H9 (cell line): ENCODE data around the gene EDEM1. TPM values are rescaled to one million over a fixed set of nuclear protein-coding genes. Genes with fewer than 3 reads are reported as not detected.

Source experiments
- DNase-seq: peaks from one replicate; pipeline ENCODE4 v3.0.0-alpha.2; 2017
- H2AFZ ChIP-seq: one replicate; pipeline ENCODE4 v1.6.1; 2013; ENCODE audit warnings: mild to moderate bottlenecking, low read length, control low read depth, moderate library complexity
- H2AK5ac ChIP-seq: 2 replicates; pipeline ENCODE4 v1.6.1; 2013; ENCODE audit warnings: low read length, control low read depth, mixed read lengths; ENCODE audit not compliant: insufficient read length
- H2BK120ac ChIP-seq: one replicate; pipeline ENCODE4 v1.6.1; 2013; ENCODE audit warnings: low read depth, mild to moderate bottlenecking, low read length, control low read depth, inconsistent platforms; ENCODE audit not compliant: poor library complexity, severe bottlenecking
- H2BK12ac ChIP-seq: 2 replicates; pipeline ENCODE4 v1.6.1; 2013; ENCODE audit warnings: low read length, control low read depth, mixed read lengths, low read depth; ENCODE audit not compliant: insufficient read length
- H2BK15ac ChIP-seq: 2 replicates; pipeline ENCODE4 v1.6.1; 2013; ENCODE audit warnings: low read depth, low read length, control low read depth
- H2BK20ac ChIP-seq: one replicate; pipeline ENCODE4 v1.6.1; 2013; ENCODE audit warnings: low read depth, mild to moderate bottlenecking, low read length, control low read depth, inconsistent platforms; ENCODE audit not compliant: poor library complexity, severe bottlenecking
- H2BK5ac ChIP-seq: 2 replicates; pipeline ENCODE4 v1.6.1; 2013; ENCODE audit warnings: low read length, control low read depth, mixed read lengths; ENCODE audit not compliant: insufficient read length
- H3K14ac ChIP-seq: 2 replicates; pipeline ENCODE4 v1.6.1; 2013; ENCODE audit warnings: low read length, control low read depth; ENCODE audit not compliant: insufficient read depth
- H3K18ac ChIP-seq: 2 replicates; pipeline ENCODE4 v1.6.1; 2013; ENCODE audit warnings: low read depth, mild to moderate bottlenecking, mixed read lengths, low read length, control low read depth; ENCODE audit not compliant: insufficient read length
- H3K23ac ChIP-seq: 2 replicates; pipeline ENCODE4 v1.6.1; 2013; ENCODE audit warnings: low read length, control low read depth, mixed read lengths, low read depth; ENCODE audit not compliant: insufficient read length
- H3K23me2 ChIP-seq: 2 replicates; pipeline ENCODE4 v1.6.1; 2013; ENCODE audit warnings: low read depth, mild to moderate bottlenecking, mixed read lengths, low read length, control low read depth; ENCODE audit not compliant: insufficient read length, poor library complexity, severe bottlenecking
- H3K27ac ChIP-seq: 2 replicates; pipeline ENCODE4 v1.5.1; 2013; ENCODE audit warnings: low read length, control low read depth, mixed read lengths, low read depth; ENCODE audit not compliant: insufficient read length
- H3K27me3 ChIP-seq: 2 replicates; pipeline ENCODE4 v1.6.1; 2013; ENCODE audit warnings: low read length, control low read depth, inconsistent platforms; ENCODE audit not compliant: insufficient read depth
- H3K4ac ChIP-seq: 2 replicates; pipeline ENCODE4 v1.6.1; 2013; ENCODE audit warnings: low read depth, mild to moderate bottlenecking, control low read depth, inconsistent platforms, low read length, moderate library complexity
- H3K4me1 ChIP-seq: 2 replicates; pipeline ENCODE4 v1.6.1; 2013; ENCODE audit warnings: low read length, control low read depth, inconsistent platforms; ENCODE audit not compliant: insufficient read depth
- H3K4me2 ChIP-seq: 2 replicates; pipeline ENCODE4 v1.6.1; 2013; ENCODE audit warnings: low read length, control low read depth, mixed read lengths; ENCODE audit not compliant: insufficient read length, insufficient read depth
- H3K56ac ChIP-seq: 2 replicates; pipeline ENCODE4 v1.6.1; 2013; ENCODE audit warnings: low read depth, mild to moderate bottlenecking, mixed read lengths, low read length, control low read depth; ENCODE audit not compliant: insufficient read length
- H3K79me1 ChIP-seq: 2 replicates; pipeline ENCODE4 v1.6.1; 2013; ENCODE audit warnings: low read depth, mild to moderate bottlenecking, moderate library complexity, low read length, control low read depth, inconsistent platforms; ENCODE audit not compliant: insufficient read depth, poor library complexity, severe bottlenecking
- H3K79me2 ChIP-seq: 2 replicates; pipeline ENCODE4 v1.6.1; 2013; ENCODE audit warnings: low read length, control low read depth, inconsistent platforms; ENCODE audit not compliant: insufficient read depth
- H3K9ac ChIP-seq: 2 replicates; pipeline ENCODE4 v1.6.1; 2013; ENCODE audit warnings: low read length, control low read depth, mixed read lengths; ENCODE audit not compliant: insufficient read length; ENCODE audit errors: extremely low read depth
- H3K9me3 ChIP-seq: one replicate; pipeline ENCODE4 v1.6.1; 2013; ENCODE audit warnings: low read depth, low read length, inconsistent platforms; ENCODE audit not compliant: control insufficient read depth
- H3T11ph ChIP-seq: one replicate; pipeline ENCODE4 v1.6.1; 2013; ENCODE audit warnings: mild to moderate bottlenecking, low read length, control low read depth, inconsistent platforms
- H4K20me1 ChIP-seq: one replicate; pipeline ENCODE4 v1.6.1; 2013; ENCODE audit not compliant: control insufficient read depth, insufficient read length, insufficient read depth
- H4K5ac ChIP-seq: 2 replicates; pipeline ENCODE4 v1.6.1; 2013; ENCODE audit warnings: low read depth, mild to moderate bottlenecking, mixed read lengths, low read length, control low read depth; ENCODE audit not compliant: insufficient read length
- H4K8ac ChIP-seq: replicated peaks from 2 replicates; pipeline ENCODE4 v1.6.1; 2013; ENCODE audit warnings: low read length, control low read depth, mixed read lengths, low read depth; ENCODE audit not compliant: insufficient read length
- H4K91ac ChIP-seq: 2 replicates; pipeline ENCODE4 v1.6.1; 2013; ENCODE audit warnings: low read depth, mild to moderate bottlenecking, moderate library complexity, mixed read lengths, low read length, control low read depth; ENCODE audit not compliant: insufficient read length
- H3K27ac Mint-ChIP-seq, 3 experiments: 2 replicates in 2 of 3; 3 replicates in 1 of 3; pipeline ENCODE4 v1.8.0; 2020 to 2021; ENCODE audit warnings: mixed read lengths in 3 of 3, mild to moderate bottlenecking in 1 of 3, moderate library complexity in 1 of 3
- H3K27me3 Mint-ChIP-seq: 2 replicates; pipeline ENCODE4 v1.8.0; 2021; ENCODE audit warnings: low read depth, mild to moderate bottlenecking, moderate library complexity, mixed read lengths
- H3K36me3 Mint-ChIP-seq, 3 experiments: 2 replicates in 2 of 3; 3 replicates in 1 of 3; pipeline ENCODE4 v1.8.0; 2020 to 2021; ENCODE audit warnings: low read depth in 3 of 3, mixed read lengths in 3 of 3; ENCODE audit not compliant: insufficient read depth in 1 of 3
- H3K4me1 Mint-ChIP-seq, 2 experiments: 2 replicates each; pipeline ENCODE4 v1.8.0; 2020; ENCODE audit warnings: mixed read lengths in 2 of 2
- H3K4me3 Mint-ChIP-seq, 2 experiments: 2 replicates in 1 of 2; 3 replicates in 1 of 2; pipeline ENCODE4 v1.8.0; 2020 to 2021; ENCODE audit warnings: mild to moderate bottlenecking in 2 of 2, mixed read lengths in 2 of 2, moderate library complexity in 1 of 2
- H3K9me3 Mint-ChIP-seq, 2 experiments: 2 replicates in 1 of 2; 3 replicates in 1 of 2; pipeline ENCODE4 v1.8.0; 2020; ENCODE audit warnings: mild to moderate bottlenecking in 2 of 2, mixed read lengths in 2 of 2, moderate library complexity in 1 of 2
- WGBS: extraction: QIAGEN DNeasy Blood & Tissue Kit; methylation state at CpG from one replicate; pipeline ENCODE4 v1.1.7; 2013; ENCODE audit warnings: missing lambda C conversion rate, low lambda C conversion rate, mixed read lengths; ENCODE audit not compliant: insufficient read length; ENCODE audit errors: extremely low coverage; 5-methylcytosine and 5-hydroxymethylcytosine counted together
- total RNA-seq: library from RNA; stranded (reverse); gene quantifications from 2 replicates; pipeline ENCODE4 v1.2.1, GENCODE V29; 2021
- TF ChIP-seq, protein P1 (sequence below): fragments of 200-600 bp; sonication (generic); conservative IDR thresholded peaks from 3 replicates; pipeline ENCODE4 v1.8.0; 2021; ENCODE audit warnings: antibody characterized with exemption, mild to moderate bottlenecking

The EDEM1 gene
- total RNA-seq, 1 experiment from 2014 or later, result 11.7 TPM

DNA sequence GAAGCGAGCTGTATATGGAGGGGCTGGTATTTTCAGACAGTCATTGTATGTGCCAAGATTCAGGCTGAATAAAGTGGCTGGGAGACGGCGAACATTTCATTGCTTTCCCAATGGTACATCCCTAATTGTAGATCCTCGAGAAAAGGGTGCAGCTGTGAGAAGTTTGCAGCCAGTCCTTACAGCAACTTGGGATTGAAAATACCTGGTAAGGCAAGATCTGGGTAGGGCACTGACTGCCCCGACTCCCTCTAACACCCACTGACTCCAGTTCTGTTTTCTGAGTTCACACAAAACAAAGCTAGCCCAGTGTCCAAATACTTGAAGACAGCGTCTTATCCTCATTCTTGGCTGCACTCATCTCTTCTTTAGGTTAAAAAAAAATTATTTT, 63.7 kb downstream of the EDEM1 start:
- no peak for DNase-seq
- Histone ChIP-seq H3K4me1 (no peaks in the 10 kb centered on the region), H2AFZ (no peak overlapping the region), H2BK15ac (no peak overlapping the region), H3K27me3 (no peaks in the 10 kb centered on the region; the same call in 1 of the 2 replicates), H4K5ac (no peak overlapping the region), H3K4ac (no peak overlapping the region), H2BK12ac (no peak overlapping the region), H3T11ph (no peak overlapping the region), H3K79me2 (no peaks in the 10 kb centered on the region), H3K56ac (no peak overlapping the region), H2BK5ac (no peak overlapping the region), H3K9me3 (no peaks in the 10 kb centered on the region), H4K91ac (no peak overlapping the region), H3K9ac (no peak overlapping the region), H2BK20ac (no peak overlapping the region), H3K23ac (no peak overlapping the region), H3K4me2 (no peak overlapping the region), H3K79me1 (no peaks in the 10 kb centered on the region), H3K23me2 (no peaks in the 10 kb centered on the region), H3K27ac (no peak overlapping the region), H4K20me1 (no peaks in the 10 kb centered on the region), H3K14ac (no peak overlapping the region), H3K18ac (no peak overlapping the region), H4K8ac (no peak overlapping the region), H2BK120ac (no peak overlapping the region), H2AK5ac (no peak overlapping the region)
- no peaks in the 10 kb centered on the region; a peak in 1 of 5 replicates for H3K9me3 Mint-ChIP-seq
- H3K4me3 Mint-ChIP-seq, result no peak overlapping the region
- TF ChIP-seq, protein P1, sequence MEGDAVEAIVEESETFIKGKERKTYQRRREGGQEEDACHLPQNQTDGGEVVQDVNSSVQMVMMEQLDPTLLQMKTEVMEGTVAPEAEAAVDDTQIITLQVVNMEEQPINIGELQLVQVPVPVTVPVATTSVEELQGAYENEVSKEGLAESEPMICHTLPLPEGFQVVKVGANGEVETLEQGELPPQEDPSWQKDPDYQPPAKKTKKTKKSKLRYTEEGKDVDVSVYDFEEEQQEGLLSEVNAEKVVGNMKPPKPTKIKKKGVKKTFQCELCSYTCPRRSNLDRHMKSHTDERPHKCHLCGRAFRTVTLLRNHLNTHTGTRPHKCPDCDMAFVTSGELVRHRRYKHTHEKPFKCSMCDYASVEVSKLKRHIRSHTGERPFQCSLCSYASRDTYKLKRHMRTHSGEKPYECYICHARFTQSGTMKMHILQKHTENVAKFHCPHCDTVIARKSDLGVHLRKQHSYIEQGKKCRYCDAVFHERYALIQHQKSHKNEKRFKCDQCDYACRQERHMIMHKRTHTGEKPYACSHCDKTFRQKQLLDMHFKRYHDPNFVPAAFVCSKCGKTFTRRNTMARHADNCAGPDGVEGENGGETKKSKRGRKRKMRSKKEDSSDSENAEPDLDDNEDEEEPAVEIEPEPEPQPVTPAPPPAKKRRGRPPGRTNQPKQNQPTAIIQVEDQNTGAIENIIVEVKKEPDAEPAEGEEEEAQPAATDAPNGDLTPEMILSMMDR, result no peak
- no peak overlapping the region; a peak in 2 of 7 replicates for H3K27ac Mint-ChIP-seq
- no peaks in the 10 kb centered on the region for H3K27me3 Mint-ChIP-seq
- peaks cover 0 to 3% of the 10 kb centered on the region in 2 experiments; a peak in 2 of 4 replicates for H3K4me1 Mint-ChIP-seq
- H3K36me3 Mint-ChIP-seq, result no peaks in the 10 kb centered on the region
- no CpG with 5 or more reads among the region's 6 CpGs for WGBS
